GM20000 (cell line): ENCODE data around the gene UBE2L6.

Experiments used
- DNase-seq: peaks from one replicate; pipeline ENCODE4 v3.0.0; 2012; ENCODE audit warnings: low spot score
- TF ChIP-seq, protein P1 (sequence below): IDR thresholded peaks from 2 replicates; pipeline ENCODE4 v1.5.1; 2012; ENCODE audit warnings: mild to moderate bottlenecking, control low read depth; ENCODE audit errors: extremely low read depth, missing control alignments

Gene UBE2L6

DNA sequence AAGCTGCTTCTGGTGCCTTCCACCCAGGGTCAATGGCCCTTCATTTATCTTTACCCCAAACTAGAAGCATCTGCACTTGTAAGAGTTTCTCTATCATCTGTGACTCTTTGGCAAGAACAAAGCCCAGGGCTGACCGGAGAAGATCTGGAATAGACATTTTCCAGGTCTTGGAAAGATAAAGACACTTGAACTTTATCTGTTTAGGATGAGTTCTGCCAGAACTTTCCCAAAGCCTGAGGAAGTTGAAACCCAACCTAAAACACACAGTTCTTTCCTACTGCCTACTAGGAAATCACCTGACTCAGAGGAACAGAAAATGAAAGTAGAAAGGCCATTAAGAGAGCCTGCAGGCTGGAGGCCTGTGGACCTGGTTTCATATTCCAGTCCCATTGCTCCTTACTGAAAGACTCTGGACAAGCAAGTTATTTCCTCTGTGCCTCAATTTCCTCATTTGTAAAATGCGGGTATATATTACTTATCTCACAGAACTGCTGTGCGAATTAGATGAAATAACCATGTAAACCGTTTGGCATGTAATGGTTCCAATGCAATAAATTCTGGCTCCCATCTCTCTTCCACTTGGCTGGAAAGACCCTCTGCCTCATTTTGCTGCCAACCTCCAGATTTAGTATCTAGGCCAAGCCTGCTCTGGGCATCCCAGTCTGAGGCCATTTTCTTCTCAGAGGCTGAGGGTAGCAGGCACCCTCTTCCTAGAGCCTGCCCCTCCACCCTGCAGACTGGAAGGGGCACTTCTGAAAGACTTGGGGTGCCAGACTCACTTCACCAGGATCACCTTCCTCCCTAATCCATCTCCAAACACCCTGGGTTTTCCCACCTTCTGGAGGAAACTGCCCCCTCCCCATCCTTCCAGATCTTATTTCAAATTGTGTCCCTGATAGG, 1.2 kb downstream of the UBE2L6 start:
- TF ChIP-seq, protein P1, sequence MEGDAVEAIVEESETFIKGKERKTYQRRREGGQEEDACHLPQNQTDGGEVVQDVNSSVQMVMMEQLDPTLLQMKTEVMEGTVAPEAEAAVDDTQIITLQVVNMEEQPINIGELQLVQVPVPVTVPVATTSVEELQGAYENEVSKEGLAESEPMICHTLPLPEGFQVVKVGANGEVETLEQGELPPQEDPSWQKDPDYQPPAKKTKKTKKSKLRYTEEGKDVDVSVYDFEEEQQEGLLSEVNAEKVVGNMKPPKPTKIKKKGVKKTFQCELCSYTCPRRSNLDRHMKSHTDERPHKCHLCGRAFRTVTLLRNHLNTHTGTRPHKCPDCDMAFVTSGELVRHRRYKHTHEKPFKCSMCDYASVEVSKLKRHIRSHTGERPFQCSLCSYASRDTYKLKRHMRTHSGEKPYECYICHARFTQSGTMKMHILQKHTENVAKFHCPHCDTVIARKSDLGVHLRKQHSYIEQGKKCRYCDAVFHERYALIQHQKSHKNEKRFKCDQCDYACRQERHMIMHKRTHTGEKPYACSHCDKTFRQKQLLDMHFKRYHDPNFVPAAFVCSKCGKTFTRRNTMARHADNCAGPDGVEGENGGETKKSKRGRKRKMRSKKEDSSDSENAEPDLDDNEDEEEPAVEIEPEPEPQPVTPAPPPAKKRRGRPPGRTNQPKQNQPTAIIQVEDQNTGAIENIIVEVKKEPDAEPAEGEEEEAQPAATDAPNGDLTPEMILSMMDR, result no peak
- peak; percentile 78 for DNase-seq

DNA sequence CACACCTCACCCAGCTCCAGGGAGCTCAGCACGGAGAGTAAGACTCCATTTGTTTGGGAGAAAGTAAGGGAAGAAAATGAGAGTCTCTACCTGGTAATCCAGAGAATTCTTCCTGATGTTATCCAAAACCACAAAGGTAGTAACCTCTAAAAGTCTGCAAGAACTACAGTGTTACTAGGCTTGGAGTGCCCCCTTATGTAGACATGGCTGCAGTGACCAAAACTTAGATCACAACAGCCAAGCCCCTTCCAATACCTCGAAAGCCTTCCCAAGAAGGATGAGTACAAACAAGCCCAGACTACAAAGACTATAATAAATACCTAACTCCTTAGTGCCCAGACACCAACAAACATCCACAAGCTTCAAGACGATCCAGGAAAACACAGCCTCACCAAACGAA, 4.9 kb downstream of the UBE2L6 start:
- TF ChIP-seq, protein P1, result no peak
- no peak for DNase-seq

DNA sequence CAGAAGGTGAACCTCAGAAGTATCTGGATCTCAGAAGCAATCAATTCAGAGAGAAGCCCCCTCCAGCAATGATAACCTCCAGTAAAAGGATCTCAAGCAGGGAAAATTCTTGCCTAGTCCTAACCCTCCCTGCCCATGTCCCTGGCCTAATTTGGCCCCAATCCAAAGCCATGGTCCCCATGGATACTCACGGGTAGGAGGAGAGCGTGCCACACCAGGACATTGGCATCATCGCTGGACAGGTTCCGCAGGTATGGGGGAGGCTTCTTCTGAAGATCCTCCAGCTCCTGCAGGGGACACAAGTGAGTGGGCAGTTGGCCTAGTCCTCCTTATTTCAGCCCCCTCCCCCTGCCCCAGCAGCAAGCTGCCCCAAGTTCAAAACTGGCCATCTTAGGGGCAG, 7.3 kb downstream of the UBE2L6 start:
- DNase-seq, result no peak
- TF ChIP-seq, protein P1, result no peak

DNA sequence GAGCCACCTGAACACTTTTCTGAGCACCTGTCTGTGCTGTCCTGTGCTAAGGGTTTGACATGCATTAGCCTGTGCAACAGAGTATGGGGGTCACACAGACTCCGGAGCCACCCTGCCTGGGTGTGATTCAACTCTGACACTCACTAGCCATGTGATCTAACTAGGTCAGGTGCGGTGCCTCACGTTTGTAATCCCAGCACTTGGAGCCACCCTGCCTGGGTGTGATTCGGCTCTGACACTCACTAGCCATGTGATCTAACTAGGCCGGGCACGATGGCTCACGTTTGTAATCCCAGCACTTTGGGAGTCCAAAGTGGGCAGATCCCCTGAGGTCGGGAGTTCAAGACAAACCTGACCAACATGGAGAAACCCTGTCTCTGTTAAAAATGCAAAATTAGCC, 11.4 kb downstream of the UBE2L6 start:
- DNase-seq, result no peak
- TF ChIP-seq, protein P1, result no peak

DNA sequence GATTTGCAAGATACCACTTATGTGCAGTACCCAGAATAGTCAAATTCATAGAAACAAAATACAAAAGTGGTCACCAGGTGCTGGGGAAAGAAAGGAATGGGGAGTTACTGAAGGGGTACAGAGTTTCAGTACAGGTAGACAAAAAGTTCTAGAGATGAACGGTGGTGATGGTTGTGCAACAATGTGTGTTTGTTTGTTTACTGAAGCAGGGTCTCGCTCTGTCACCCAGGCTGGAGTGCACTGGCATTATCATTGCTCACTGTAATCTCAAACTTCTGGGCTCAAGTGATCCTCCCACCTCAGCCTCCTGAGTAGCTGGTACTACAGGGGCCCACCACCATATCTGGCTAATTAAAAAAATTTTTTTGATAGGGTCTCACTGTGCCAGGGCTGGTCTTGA, 12.1 kb downstream of the UBE2L6 start:
- TF ChIP-seq, protein P1, result no peak
- DNase-seq, result no peak

DNA sequence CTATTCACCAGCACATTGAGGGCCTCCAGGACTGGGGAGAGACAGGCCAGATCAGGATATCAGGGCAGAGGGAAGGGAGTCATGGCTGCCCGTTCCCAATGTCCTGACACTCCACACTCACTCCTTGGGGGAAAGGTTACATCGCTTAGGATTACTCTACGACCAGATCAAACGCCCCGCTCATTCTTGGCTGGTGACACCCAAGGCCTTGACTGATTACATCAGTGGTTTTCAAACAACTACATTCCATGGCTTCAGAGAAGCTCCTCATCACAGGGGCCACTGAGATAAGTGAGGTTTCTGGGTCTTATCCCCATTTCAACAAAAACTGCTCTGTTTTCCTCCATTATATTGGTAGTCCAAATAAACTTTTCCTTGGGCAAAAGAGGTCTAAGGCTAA, 15.0 kb downstream of the UBE2L6 start:
- DNase-seq, result no peak
- TF ChIP-seq, protein P1, result no peak

DNA sequence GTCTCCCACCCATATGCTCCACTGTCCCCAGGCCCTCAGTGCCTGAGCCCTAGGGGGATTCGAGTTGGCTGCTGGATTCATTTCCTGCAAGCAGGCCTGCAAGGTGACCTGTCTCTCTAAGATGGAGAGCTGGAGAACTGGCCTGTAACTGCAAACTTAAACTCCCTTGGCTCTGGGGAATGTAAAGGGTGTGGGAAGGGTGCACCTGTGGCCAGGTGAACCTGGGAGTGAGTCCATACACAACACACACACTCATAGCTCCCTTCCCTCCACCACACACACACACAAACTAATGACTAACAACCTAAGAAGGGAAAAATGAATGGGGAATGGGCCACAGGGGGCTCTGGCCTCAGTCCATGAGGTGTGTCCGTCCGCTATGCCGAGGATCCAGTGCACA, 15.5 kb downstream of the UBE2L6 start:
- TF ChIP-seq, protein P1, result no peak
- no peak for DNase-seq
